GM12878 (cell line): ENCODE measurements around the gene ZC3H15. TPM values are rescaled to one million over a fixed set of nuclear protein-coding genes. Genes with fewer than 3 reads are reported as not detected.

Experiments used
- CTCF ChIP-seq, 3 experiments: IDR thresholded peaks in 2 of 3; conservative IDR thresholded peaks in 1 of 3; 2 replicates each; pipeline ENCODE4 v1.5.1; 2011; ENCODE audit warnings: low read depth in 3 of 3, low read length in 3 of 3, mild to moderate bottlenecking in 3 of 3, control low read depth in 2 of 3, moderate library complexity in 2 of 3, inconsistent platforms in 1 of 3, mixed read lengths in 1 of 3; ENCODE audit not compliant: control insufficient read depth in 2 of 3, insufficient read depth in 1 of 3; ENCODE audit errors: extremely low read depth in 1 of 3
- MAX ChIP-seq: IDR thresholded peaks from 2 replicates; pipeline ENCODE4 v1.6.1; 2012; ENCODE audit warnings: low read depth, low read length, improper control_type of control experiment
- MEF2B ChIP-seq: fragments of 450-650 bp; IDR thresholded peaks from 2 replicates; pipeline ENCODE4 v1.6.1; 2018; ENCODE audit warnings: mild to moderate bottlenecking, moderate library complexity; ENCODE audit not compliant: partially characterized antibody, poor library complexity, severe bottlenecking
- ZBED1 ChIP-seq: IDR thresholded peaks from 2 replicates; pipeline ENCODE4 v1.6.1; 2016; ENCODE audit warnings: borderline replicate concordance
- ZSCAN29 ChIP-seq: fragments of 450-650 bp; IDR thresholded peaks from 2 replicates; pipeline ENCODE4 v1.6.1; 2017; ENCODE audit warnings: mild to moderate bottlenecking, moderate library complexity
- polyA plus RNA-seq, 11 experiments: library from polyadenylated mRNA; depleted of rRNA in 4 of 11; unstranded in 6 of 11; stranded (reverse) in 5 of 11; fragments of >200 nt; fragmentation: Nextera tagmentation in 4 of 11; fragmentation: Illumina TruSeq in 1 of 11; extraction: Ambion mirVana in 4 of 11; extraction: Trizol in 1 of 11; gene quantifications; 1 replicate in 1 of 11; 2 replicates in 10 of 11; pipeline versions ENCODE4 v1.2.1 to v1.2.3, GENCODE V29; 2011 to 2016; ENCODE audit warnings: inconsistent platforms in 2 of 11, missing spikeins in 2 of 11, low read depth in 1 of 11
- total RNA-seq, 4 experiments: library from RNA; depleted of rRNA in 3 of 4; stranded (reverse); fragments of >200 nt in 3 of 4; fragmentation: Illumina TruSeq in 1 of 4; extraction: Trizol in 1 of 4; gene quantifications; 2 replicates each; pipeline versions ENCODE4 v1.2.1 to v1.2.3, GENCODE V29; 2013 to 2021
- TF ChIP-seq, protein P1 (sequence below): IDR thresholded peaks from 2 replicates; pipeline ENCODE4 v1.6.1; 2012; ENCODE audit warnings: mild to moderate bottlenecking, low read depth, low read length
- TF ChIP-seq, protein P2 (sequence below): IDR thresholded peaks from 2 replicates; pipeline ENCODE4 v1.6.1; 2011; ENCODE audit warnings: low read depth, mild to moderate bottlenecking, low read length, moderate library complexity, borderline replicate concordance; ENCODE audit errors: extremely low read depth

ZC3H15 gene
- total and polyA plus RNA-seq, 10 of the 15 experiments (the other 5 are each of a cell fraction or from before 2014, with no cell fraction given): 51.5 to 152 (median 123) TPM

DNA sequence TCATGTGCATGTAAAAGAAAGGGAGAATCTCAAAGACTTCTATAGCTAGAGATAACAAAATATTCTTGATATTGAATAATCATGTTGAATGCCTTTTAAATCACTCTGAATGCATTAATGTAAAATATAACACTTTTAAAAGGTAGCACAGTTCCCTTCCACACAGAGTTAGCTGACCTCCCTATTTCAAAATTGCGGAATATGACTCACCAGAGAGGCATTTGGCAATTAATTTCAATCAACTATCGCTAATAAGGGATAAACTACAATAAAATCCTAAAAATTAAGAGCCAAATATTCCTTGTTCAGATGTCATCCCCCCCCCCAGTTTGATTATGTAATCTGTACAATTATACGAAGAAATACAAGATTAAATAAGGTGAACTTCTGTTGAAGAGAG is 29.3 kb downstream of the ZC3H15 start (continued):
- TF ChIP-seq, protein P1, sequence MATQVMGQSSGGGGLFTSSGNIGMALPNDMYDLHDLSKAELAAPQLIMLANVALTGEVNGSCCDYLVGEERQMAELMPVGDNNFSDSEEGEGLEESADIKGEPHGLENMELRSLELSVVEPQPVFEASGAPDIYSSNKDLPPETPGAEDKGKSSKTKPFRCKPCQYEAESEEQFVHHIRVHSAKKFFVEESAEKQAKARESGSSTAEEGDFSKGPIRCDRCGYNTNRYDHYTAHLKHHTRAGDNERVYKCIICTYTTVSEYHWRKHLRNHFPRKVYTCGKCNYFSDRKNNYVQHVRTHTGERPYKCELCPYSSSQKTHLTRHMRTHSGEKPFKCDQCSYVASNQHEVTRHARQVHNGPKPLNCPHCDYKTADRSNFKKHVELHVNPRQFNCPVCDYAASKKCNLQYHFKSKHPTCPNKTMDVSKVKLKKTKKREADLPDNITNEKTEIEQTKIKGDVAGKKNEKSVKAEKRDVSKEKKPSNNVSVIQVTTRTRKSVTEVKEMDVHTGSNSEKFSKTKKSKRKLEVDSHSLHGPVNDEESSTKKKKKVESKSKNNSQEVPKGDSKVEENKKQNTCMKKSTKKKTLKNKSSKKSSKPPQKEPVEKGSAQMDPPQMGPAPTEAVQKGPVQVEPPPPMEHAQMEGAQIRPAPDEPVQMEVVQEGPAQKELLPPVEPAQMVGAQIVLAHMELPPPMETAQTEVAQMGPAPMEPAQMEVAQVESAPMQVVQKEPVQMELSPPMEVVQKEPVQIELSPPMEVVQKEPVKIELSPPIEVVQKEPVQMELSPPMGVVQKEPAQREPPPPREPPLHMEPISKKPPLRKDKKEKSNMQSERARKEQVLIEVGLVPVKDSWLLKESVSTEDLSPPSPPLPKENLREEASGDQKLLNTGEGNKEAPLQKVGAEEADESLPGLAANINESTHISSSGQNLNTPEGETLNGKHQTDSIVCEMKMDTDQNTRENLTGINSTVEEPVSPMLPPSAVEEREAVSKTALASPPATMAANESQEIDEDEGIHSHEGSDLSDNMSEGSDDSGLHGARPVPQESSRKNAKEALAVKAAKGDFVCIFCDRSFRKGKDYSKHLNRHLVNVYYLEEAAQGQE: no peak
- TF ChIP-seq MAX (no peak), MEF2B (no peak), CTCF (IDR thresholded peaks at IDR 0.05 in 2 of 3, conservative IDR thresholded peaks at IDR 0.05 in 1 of 3; ENCODE audit: control insufficient read depth in 2 of 3, extremely low read depth in 1 of 3, insufficient read depth in 1 of 3, low read depth in 3 of 3, low read length in 3 of 3) (no peak), ZSCAN29 (no peak), ZBED1 (no peak)
- TF ChIP-seq, protein P2, sequence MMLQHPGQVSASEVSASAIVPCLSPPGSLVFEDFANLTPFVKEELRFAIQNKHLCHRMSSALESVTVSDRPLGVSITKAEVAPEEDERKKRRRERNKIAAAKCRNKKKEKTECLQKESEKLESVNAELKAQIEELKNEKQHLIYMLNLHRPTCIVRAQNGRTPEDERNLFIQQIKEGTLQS: no peak
